GDM1 (cell line): ENCODE results near the gene USP13.
"Not testable (repeated sequence)": the region's sequence is repeated elsewhere in the genome, so short reads cannot be mapped to it uniquely, and the experiment has no call there.

Experiments used
- DNase-seq: peaks from one replicate; lab custom pipeline; 2025; lab: John Stamatoyannopoulos, UW

USP13 gene

GRCh38 chr3:179735321-179735720, 82.5 kb downstream of the USP13 start:
- no peak for DNase-seq

DNA sequence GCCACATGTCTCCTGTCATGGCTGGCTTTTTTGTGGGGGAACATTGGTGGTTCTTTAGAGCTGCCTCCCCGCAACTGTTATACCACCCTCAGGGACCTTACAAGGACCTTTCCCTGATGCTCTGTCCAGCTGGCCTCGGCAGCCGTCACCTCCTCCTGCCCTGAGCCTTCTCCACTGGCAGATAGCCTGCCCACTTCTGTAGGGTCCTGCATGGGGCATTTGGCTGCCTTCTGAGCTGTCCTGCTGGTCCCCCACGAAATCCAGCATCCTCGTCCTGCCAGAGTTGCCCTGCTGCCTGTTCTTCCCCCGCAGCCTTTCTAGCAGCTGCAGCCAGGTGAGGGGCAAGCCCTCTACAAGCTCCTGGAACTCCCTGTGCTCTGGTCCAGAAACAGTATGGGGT, 86.2 kb downstream of the USP13 start:
- no peak for DNase-seq

DNA sequence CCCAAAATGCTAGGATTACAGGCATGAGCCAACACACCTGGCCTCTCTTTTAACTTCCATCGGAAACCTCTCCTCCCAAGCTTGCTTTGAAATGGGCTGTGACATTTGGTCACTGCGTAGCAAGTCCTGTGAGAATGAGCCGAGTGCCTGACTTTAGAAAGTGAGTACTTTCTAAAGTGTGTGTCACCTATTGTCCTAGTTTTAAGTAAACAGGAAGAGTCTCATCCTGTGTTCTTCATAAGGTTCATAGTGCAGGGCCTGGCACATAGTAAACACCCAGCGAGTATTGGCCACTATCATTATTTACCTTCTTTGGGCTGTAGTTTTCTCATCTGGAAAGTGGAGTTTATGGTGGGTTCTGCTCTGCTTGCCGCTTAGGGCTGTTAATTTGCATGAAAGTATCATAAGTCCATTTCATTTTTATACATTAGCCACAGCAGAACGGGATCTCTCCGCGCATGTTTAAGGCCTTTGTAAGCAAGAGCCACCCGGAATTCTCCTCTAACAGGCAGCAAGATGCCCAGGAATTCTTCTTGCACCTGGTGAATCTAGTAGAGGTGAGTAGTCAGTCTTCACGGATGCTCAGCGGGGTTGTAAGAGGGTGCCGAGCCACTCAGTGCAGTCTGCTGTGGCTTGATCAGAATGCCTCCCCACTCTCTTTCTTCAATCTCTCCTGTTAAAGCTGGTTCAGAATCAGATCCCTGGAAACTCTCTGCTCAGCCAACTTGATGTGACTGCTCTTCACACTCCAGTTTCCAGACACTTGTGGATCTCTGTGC, 87.2 kb downstream of the USP13 start:
- DNase-seq = no peak

GRCh38 chr3:179743913-179744312, 91.1 kb downstream of the USP13 start:
- no peak for DNase-seq

DNA sequence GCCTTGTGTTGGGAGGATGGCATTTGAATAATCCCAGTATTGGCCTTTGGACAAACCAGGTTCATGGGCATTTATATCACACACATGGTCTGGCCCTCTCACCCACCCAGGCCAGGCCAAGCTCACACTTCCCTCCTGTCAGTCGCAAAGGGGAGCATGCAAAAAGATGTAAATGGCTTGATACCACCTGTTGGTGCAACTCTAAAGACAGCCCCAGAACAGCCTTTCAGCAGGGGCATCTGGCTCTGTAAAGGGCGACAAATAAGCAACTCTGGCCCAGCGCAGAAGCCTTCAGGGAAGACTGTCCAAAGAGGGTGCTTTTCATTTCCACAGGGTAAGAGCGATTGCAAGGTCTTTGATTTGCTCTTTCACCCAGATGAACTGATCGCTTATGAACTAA, 91.8 kb downstream of the USP13 start:
- DNase-seq = no peak

DNA sequence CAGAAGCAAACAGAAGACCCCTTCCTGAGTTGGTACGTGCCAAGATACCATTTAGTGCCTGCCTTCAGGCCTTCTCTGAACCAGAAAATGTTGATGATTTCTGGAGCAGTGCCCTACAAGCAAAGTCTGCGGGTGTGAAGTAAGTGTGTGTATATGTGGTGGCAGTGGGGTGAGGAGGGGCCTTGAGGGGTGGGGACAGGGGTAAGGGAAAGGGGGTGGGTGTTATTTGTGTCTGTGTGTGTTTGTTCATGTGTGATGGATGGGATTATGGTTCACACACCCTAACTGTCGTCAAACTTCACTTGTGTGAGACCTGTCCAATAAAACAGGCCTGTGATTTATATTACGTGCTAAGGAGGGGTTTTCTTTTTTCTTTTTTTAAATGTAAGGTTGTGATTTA, 92.2 kb downstream of the USP13 start:
- DNase-seq = no peak

- no peak for DNase-seq
Measured at GRCh38 chr3:179745716-179746115, 92.9 kb downstream of the USP13 start.

DNA sequence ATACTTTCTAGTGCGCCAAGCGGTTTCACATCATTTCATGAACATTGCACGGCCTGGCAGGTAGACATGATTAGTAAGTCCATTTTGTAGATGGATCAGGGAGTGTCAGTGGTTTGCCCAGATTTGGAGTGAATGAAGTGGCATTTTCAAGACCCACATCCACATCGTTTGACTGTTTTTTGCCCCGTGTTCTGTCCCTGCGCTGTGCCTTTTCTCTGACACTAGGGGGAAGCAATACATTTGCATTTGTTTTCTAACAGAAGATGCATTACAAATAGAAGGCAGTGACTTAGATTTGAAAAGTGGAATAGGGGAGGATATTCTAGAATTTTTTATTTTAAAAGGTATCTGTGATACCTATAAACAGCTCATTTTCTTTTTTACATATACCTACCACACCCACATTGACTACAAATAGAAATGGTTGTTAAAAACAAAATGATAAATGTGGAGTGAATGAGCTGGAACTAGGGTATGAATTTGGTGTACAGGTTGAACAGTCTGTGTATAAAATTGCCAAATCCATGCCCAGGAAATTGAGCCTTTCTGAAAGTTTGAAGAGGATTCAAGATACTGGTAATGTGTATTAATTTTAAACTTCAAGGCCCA, 98.0 kb downstream of the USP13 start:
- DNase-seq = peak; percentile 7

DNA sequence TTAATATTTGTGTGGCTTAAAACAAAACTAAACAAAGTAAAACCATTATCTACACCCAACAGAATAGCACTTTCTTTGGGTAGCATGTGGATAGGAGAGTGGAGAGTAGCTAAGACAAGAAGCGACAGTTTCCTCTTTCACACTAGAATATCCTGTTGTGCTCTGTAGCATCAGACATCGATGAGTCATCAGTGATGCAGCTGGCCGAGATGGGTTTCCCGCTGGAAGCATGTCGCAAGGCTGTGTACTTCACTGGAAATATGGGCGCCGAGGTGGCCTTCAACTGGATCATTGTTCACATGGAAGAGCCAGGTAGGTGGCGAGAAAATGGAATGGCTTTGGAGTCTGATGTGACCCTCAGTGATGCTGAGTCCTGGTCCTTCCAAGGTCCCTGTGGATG, 108.1 kb downstream of the USP13 start:
- no peak for DNase-seq

DNA sequence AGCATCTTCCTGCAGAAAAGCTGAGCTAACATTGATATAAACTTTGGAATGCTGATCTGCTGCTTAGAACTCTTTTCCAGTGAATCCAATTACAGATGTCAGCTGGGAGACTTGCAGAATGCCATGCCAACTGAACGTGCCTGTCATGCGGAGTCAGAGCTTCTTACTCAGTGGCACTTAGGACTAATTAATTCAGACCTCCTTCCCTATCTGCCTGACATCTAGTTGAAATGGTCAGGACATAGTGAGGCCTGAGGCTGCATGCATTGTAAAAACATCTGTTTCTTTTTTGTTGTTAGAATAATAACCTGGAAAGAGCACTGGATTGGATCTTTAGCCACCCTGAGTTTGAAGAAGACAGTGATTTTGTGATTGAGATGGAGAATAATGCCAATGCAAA, 112.6 kb downstream of the USP13 start:
- no peak for DNase-seq

DNA sequence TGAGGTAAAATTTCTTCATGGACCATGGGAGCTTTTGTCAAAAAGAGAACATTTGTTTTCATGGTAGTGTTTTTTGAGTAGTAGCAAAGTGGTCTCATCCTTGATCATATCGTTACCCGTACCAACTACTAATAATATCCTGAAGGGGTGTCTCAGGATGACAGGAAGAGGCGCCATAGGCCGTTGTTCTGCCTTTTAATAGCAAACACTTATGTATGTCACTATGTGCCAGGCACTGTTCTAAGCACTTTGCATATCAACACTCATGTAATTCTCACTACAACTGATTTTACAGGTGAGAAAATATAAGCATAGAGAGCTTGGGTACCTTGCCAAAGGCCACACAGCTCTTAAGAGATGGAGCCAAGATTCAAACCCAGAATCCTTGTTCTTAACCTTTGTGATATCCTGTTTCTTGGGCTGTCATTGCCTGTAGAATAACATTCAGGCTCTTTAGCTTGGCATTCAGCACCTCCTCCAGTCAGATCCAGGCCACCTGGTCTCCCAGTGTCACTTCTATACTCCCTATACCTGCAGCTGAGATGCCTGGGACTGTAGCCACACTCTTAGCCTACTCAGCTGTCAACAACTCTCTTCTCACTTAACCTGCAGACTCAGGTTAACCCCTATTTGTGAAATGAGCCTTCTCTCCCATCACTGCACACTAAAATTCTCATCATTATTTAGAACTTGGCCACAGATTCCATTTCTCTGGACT, 113.7 kb downstream of the USP13 start:
- no peak for DNase-seq

DNA sequence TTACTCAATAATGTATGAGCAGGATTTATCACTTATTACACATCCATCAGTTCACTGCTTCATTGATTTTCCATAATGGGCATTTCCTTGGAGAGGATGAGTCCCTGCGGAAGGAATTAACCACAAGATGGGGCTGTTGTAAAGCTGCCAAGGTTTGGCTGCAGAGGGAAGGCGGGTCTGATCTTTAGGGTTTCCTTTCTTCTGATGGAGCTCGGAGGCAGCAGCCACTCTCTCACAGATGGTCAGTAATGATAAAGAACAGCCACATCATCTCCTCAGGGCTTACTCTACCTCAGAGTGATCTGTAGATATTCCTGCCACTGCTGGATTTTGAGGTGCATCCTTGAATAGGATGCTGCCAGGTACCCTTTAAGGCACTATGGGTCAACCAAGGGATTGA, 115.2 kb downstream of the USP13 start:
- no peak for DNase-seq

GRCh38 chr3:179769411-179770247, 116.8 kb downstream of the USP13 start:
- no peak for DNase-seq

GRCh38 chr3:179771797-179772196, 119.0 kb downstream of the USP13 start:
- no peak for DNase-seq

GRCh38 chr3:179772297-179772696, 119.5 kb downstream of the USP13 start:
- DNase-seq = no peak

GRCh38 chr3:179775416-179776122, 122.7 kb downstream of the USP13 start:
- no peak for DNase-seq

DNA sequence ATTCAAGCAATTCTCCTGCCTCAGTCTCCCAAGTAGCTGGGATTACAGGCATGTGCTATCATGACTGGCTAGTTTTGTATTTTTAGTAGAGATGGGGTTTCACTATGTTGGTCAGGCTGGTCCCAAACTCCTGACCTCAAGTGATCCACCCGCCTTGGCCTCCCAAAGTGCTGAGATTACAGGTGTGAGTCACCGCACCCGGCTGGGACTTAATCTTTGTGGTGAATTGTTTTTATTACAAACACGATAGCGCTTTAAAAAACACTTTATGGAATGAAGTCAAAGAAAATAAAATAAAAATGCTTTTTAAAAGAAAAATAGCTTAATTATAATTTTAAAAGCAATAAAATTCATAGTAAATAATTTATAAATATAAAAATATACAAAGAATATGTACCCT, 130.0 kb downstream of the USP13 start:
- DNase-seq = not testable (repeated sequence)

- DNase-seq = no peak
Measured at GRCh38 chr3:179788996-179789395, 136.2 kb downstream of the USP13 start.

DNA sequence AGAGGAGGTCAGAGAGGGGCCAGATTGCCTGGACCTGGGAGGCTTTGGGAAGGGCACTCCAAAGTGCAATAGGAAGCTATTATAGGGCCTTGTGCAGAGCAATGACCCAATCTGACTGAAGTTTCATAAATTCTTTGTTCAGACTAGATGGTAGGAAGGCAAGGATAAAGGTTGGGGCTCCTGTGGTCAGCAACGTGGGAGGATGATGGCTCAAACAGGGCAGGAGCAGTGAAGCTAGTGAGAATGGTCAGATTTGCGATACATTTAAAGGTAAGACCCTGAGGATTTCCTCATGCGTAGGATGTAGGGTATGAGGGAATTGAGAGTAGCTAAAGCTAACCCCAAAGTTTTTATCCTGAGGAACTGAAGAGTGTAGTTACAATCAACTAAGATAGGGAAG, 139.0 kb downstream of the USP13 start:
- no peak for DNase-seq

- DNase-seq = no peak
Measured at GRCh38 chr3:179794355-179794754, 141.5 kb downstream of the USP13 start.

DNA sequence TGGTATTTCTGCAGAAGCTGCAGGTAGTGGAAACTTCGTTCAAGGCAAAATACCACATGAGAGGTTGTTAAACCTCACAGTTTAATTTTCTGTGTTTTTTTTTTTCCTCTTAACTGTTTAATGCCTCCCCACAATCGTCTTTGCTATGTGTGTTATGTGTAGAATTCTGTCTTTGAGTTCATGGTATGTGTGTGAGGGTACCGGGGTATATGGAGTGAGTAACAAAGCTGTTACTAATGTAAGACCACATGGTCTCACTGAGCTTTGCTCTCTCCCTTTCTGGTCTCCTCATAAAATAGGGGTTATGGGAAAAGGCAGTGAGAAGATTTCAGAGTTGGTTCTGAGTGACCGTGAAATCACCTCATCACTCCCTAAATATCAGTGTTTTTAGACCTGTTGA, 143.6 kb downstream of the USP13 start:
- no peak for DNase-seq

DNA sequence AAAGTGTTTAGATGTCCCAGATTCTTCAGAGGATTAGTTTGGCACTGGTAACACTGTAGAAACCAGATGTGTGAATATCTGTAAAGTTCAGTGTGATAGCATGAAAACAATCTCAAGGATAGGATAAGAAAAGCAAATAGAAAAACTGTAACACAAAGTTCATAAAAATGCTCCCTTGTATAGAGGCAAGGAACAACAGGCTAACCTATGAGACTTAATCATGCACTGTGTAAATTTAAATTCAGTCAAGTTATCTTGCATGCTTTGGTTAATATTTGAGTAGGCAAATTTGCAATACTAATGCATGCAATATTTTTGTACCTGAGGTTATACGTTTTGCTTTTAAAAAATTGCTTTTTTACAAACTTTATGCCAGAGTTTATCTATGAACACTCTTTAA, 144.4 kb downstream of the USP13 start:
- DNase-seq = no peak
